Measurements from ENCODE around the gene CPT1A.

- TF ChIP-seq CTCF (IDR thresholded peaks at IDR 0.05; ENCODE audit: insufficient read depth, low read length, poor library complexity, severe bottlenecking), result no peak
- no peak for TF ChIP-seq EZH2phosphoT487 (conservative IDR thresholded peaks at IDR 0.05; ENCODE audit: low read length)
These were observed 130.6 kb downstream of the CPT1A start for GRCh38 chr11:68711114-68711513.
